AG09319 (cell line): ENCODE results near the gene PIP4P1.

Experiments
- DNase-seq: peaks from one replicate; pipeline ENCODE4 v3.0.0-alpha.2; 2010; ENCODE audit warnings: low read depth; ENCODE audit errors: extremely low read depth
- TF ChIP-seq, protein P1 (sequence below): IDR thresholded peaks from 2 replicates; pipeline ENCODE4 v1.5.1; 2011; ENCODE audit warnings: low read depth, mild to moderate bottlenecking, inconsistent platforms, low read length, moderate library complexity

PIP4P1 gene

GRCh38 chr14:20412411-20412810, 48.8 kb downstream of the PIP4P1 start:
- TF ChIP-seq, protein P1, sequence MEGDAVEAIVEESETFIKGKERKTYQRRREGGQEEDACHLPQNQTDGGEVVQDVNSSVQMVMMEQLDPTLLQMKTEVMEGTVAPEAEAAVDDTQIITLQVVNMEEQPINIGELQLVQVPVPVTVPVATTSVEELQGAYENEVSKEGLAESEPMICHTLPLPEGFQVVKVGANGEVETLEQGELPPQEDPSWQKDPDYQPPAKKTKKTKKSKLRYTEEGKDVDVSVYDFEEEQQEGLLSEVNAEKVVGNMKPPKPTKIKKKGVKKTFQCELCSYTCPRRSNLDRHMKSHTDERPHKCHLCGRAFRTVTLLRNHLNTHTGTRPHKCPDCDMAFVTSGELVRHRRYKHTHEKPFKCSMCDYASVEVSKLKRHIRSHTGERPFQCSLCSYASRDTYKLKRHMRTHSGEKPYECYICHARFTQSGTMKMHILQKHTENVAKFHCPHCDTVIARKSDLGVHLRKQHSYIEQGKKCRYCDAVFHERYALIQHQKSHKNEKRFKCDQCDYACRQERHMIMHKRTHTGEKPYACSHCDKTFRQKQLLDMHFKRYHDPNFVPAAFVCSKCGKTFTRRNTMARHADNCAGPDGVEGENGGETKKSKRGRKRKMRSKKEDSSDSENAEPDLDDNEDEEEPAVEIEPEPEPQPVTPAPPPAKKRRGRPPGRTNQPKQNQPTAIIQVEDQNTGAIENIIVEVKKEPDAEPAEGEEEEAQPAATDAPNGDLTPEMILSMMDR: no peak
- no peak for DNase-seq

GRCh38 chr14:20409226-20409625, 52.0 kb downstream of the PIP4P1 start:
- TF ChIP-seq, protein P1: no peak
- DNase-seq: no peak
